IMR-90 (cell line): ENCODE measurements around the gene EMC1. TPM values are rescaled to one million over a fixed set of nuclear protein-coding genes. Genes with fewer than 3 reads are reported as not detected.
"Not testable (repeated sequence)": the region's sequence is repeated elsewhere in the genome, so short reads cannot be mapped to it uniquely, and the experiment has no call there.

ENCODE experiments used
- ATAC-seq: fragments of 200-7000 bp; cut with Tn5 transposase; 2 replicates; pipeline ENCODE4 v1.9.1; 2020; ENCODE audit warnings: low read depth, mild to moderate bottlenecking, moderate library complexity
- BruUV-seq: library from RNA; stranded (reverse); fragments of 400-500 nt; replicated peaks from 2 replicates; lab custom pipeline; 2021; lab: Mats Ljungman, UMichigan
- CTCF ChIA-PET: fragments of 300-600 bp; formaldehyde crosslinking; extraction: SDS; loops from one replicate; lab custom pipeline; 2021; ENCODE audit warnings: antibody characterized with exemption; lab: Yijun Ruan, JAX
- POLR2A ChIA-PET: fragments of 300-600 bp; sonication (Branson Sonifier 250); formaldehyde crosslinking; loops from one replicate; lab custom pipeline; 2022; ENCODE audit warnings: antibody characterized with exemption; ENCODE audit not compliant: unreplicated experiment; lab: Charles Lee
- DNase-seq: peaks from one replicate; pipeline ENCODE4 v3.0.0; 2013
- H2AFZ ChIP-seq: replicated peaks from 2 replicates; pipeline ENCODE3; 2013; ENCODE audit warnings: low read length, mild to moderate bottlenecking; ENCODE audit not compliant: poor library complexity
- H2AK5ac ChIP-seq: 2 replicates; pipeline ENCODE4 v1.6.1; 2013; ENCODE audit warnings: low read depth, low read length, inconsistent platforms
- H2AK9ac ChIP-seq: replicated peaks from 2 replicates; pipeline ENCODE3; 2013; ENCODE audit warnings: mild to moderate bottlenecking, low read depth, low read length, moderate library complexity; ENCODE audit not compliant: poor library complexity
- H2BK120ac ChIP-seq: 2 replicates; pipeline ENCODE4 v1.6.1; 2013; ENCODE audit warnings: low read depth, low read length, inconsistent platforms
- H2BK15ac ChIP-seq: 3 replicates; pipeline ENCODE4 v1.6.1; 2013; ENCODE audit warnings: low read depth, low read length, inconsistent platforms
- H2BK20ac ChIP-seq: 2 replicates; pipeline ENCODE4 v1.6.1; 2013; ENCODE audit warnings: low read depth, mild to moderate bottlenecking, inconsistent platforms, low read length, moderate library complexity
- H2BK5ac ChIP-seq: 2 replicates; pipeline ENCODE4 v1.6.1; 2013; ENCODE audit warnings: mild to moderate bottlenecking, low read depth, low read length, inconsistent platforms; ENCODE audit not compliant: poor library complexity, severe bottlenecking
- H3K14ac ChIP-seq: replicated peaks from 2 replicates; pipeline ENCODE4 v1.6.1; 2013; ENCODE audit warnings: low read depth, low read length, inconsistent platforms
- H3K18ac ChIP-seq: 2 replicates; pipeline ENCODE4 v1.6.1; 2013; ENCODE audit warnings: low read depth, low read length, control low read depth
- H3K23ac ChIP-seq: 2 replicates; pipeline ENCODE4 v1.6.1; 2013; ENCODE audit warnings: low read depth, low read length, inconsistent platforms
- H3K27ac ChIP-seq: 2 replicates; pipeline ENCODE4 v1.5.1; 2013; ENCODE audit warnings: mild to moderate bottlenecking, control low read depth, low read length; ENCODE audit not compliant: insufficient read depth
- H3K27me3 ChIP-seq: 2 replicates; pipeline ENCODE4 v1.6.1; 2013; ENCODE audit warnings: low read length; ENCODE audit not compliant: control insufficient read depth, insufficient read depth
- H3K36me3 ChIP-seq: 2 replicates; pipeline ENCODE4 v1.6.1; 2013; ENCODE audit warnings: low read length, mixed read lengths; ENCODE audit not compliant: control insufficient read depth, insufficient read depth
- H3K4ac ChIP-seq: 2 replicates; pipeline ENCODE4 v1.6.1; 2013; ENCODE audit warnings: low read depth, low read length, inconsistent platforms
- H3K4me1 ChIP-seq: 2 replicates; pipeline ENCODE4 v1.6.1; 2013; ENCODE audit warnings: low read length, mixed read lengths; ENCODE audit not compliant: control insufficient read depth, insufficient read depth
- H3K4me2 ChIP-seq: 2 replicates; pipeline ENCODE4 v1.6.1; 2013; ENCODE audit warnings: low read depth, mild to moderate bottlenecking, control low read depth, low read length, moderate library complexity
- H3K4me3 ChIP-seq: 2 replicates; pipeline ENCODE4 v1.5.1; 2013; ENCODE audit warnings: low read depth, mild to moderate bottlenecking, control low read depth, low read length, moderate library complexity; ENCODE audit not compliant: insufficient read depth
- H3K56ac ChIP-seq: 2 replicates; pipeline ENCODE4 v1.6.1; 2013; ENCODE audit warnings: low read length, inconsistent platforms; ENCODE audit not compliant: insufficient read depth; ENCODE audit errors: extremely low read depth
- H3K79me1 ChIP-seq, 2 experiments: 2 replicates each; pipeline ENCODE4 v1.6.1; 2013; ENCODE audit warnings: low read length in 2 of 2, inconsistent platforms in 1 of 2, low read depth in 1 of 2
- H3K9ac ChIP-seq: 2 replicates; pipeline ENCODE4 v1.6.1; 2013; ENCODE audit warnings: low read depth, low read length, control low read depth
- H3K9me1 ChIP-seq: 2 replicates; pipeline ENCODE4 v1.6.1; 2013; ENCODE audit warnings: low read length, inconsistent platforms; ENCODE audit not compliant: insufficient read depth
- H3K9me3 ChIP-seq: 2 replicates; pipeline ENCODE4 v1.6.1; 2013; ENCODE audit warnings: low read length; ENCODE audit not compliant: control insufficient read depth, insufficient read depth
- H4K20me1 ChIP-seq: 2 replicates; pipeline ENCODE4 v1.6.1; 2013; ENCODE audit warnings: low read length, inconsistent platforms; ENCODE audit not compliant: insufficient read depth
- H4K5ac ChIP-seq: 2 replicates; pipeline ENCODE4 v1.6.1; 2013; ENCODE audit warnings: mild to moderate bottlenecking, low read depth, low read length, control low read depth
- H4K8ac ChIP-seq, 2 experiments: 2 replicates each; pipeline ENCODE4 v1.6.1; 2013; ENCODE audit warnings: low read depth in 2 of 2, low read length in 2 of 2, control low read depth in 1 of 2, inconsistent platforms in 1 of 2
- H4K91ac ChIP-seq: 2 replicates; pipeline ENCODE4 v1.6.1; 2013; ENCODE audit warnings: low read depth, low read length, inconsistent platforms; ENCODE audit not compliant: insufficient read depth
- MAFK ChIP-seq: IDR thresholded peaks from 2 replicates; pipeline ENCODE4 v1.6.1; 2012; ENCODE audit warnings: low read depth, low read length, improper control_type of control experiment
- RAD21 ChIP-seq: IDR thresholded peaks from 2 replicates; pipeline ENCODE4 v1.6.1; 2012; ENCODE audit warnings: low read length, improper control_type of control experiment
- WGBS, 2 experiments: methylation state at CpG; one replicate each; pipeline versions ENCODE4 v1.1.5 to v1.1.7; 2013; ENCODE audit warnings: missing lambda C conversion rate in 2 of 2; ENCODE audit not compliant: insufficient read length in 1 of 2; ENCODE audit errors: extremely low coverage in 2 of 2; 5-methylcytosine and 5-hydroxymethylcytosine counted together
- dilution Hi-C: fragments of 300-500 bp; cut with HindIII; formaldehyde crosslinking; loops from one replicate; pipeline ENCODE4 v1.14.3; 2018; ENCODE audit warnings: low sequenced_read_pairs; ENCODE audit not compliant: unreplicated experiment
- in situ Hi-C: fragments of 300-500 bp; cut with MboI; formaldehyde crosslinking; loops from 3 replicates; pipeline ENCODE4 v1.14.3; 2019; ENCODE audit warnings: low sequenced_read_pairs, inconsistent platforms, mixed read lengths
- intact Hi-C: fragments of 100-400 bp; cut with micrococcal nuclease; formaldehyde crosslinking; loops from 2 replicates; pipeline ENCODE4 v1.10.0; 2022
- polyA plus RNA-seq, 3 experiments: library from polyadenylated mRNA; depleted of rRNA; stranded (reverse); fragments of >200 nt; gene quantifications; 2 replicates each; pipeline ENCODE4 v1.2.3, GENCODE V29; 2012; ENCODE audit warnings: low replicate concordance in 1 of 3
- total RNA-seq: library from RNA; depleted of rRNA; stranded (reverse); fragments of >200 nt; gene quantifications from 2 replicates; pipeline ENCODE4 v1.2.3, GENCODE V29; 2012

Gene EMC1
- total and polyA plus RNA-seq, 2 of the 4 experiments (the other 2 are of a cell fraction) = 65.4 to 114 TPM

- Histone ChIP-seq H3K9me1 (peaks cover 7% of the 10 kb centered on the region; the same call in 1 of the 2 replicates), H3K4me1 (peaks cover 11% of the 10 kb centered on the region; the same call in 1 of the 2 replicates), H2AK5ac (no peak overlapping the region), H3K4ac (no peak overlapping the region), H3K14ac (no peak overlapping the region), H2BK15ac (no peak overlapping the region), H3K79me1 (peaks cover 2 to 21% of the 10 kb centered on the region in 2 experiments; a peak in 3 of 4 replicates), H2BK5ac (no peak overlapping the region), H4K91ac (no peak overlapping the region), H4K5ac (no peak overlapping the region), H2AK9ac (no peak overlapping the region), H3K27me3 (no peaks in the 10 kb centered on the region), H4K8ac (no peak overlapping the region), H2BK120ac (no peak overlapping the region), H3K9ac (no peak overlapping the region), H3K56ac (no peak overlapping the region), H2BK20ac (no peak overlapping the region), H3K23ac (no peak overlapping the region), H3K27ac (no peak overlapping the region; the same call in 1 of the 2 replicates), H3K18ac (no peak overlapping the region), H4K20me1 (peaks cover 8% of the 10 kb centered on the region), H3K9me3 (no peaks in the 10 kb centered on the region), H3K4me3 (no peak overlapping the region), H3K36me3 (peaks cover 50% of the 10 kb centered on the region), H2AFZ (no peak overlapping the region), H3K4me2 (no peak overlapping the region; the same call in 1 of the 2 replicates)
- POLR2A ChIA-PET = no interaction called here
- intact Hi-C loops = loop anchor here (1.0 kb wide), 1 partner anchor 20 kb away; no protein-coding TSS in a partner anchor
- peak; percentile 68 for DNase-seq
- in situ Hi-C loops = no loop called here
- peak; percentile 89 for ATAC-seq
- dilution Hi-C loops = no loop called here
- TF ChIP-seq RAD21 = peak; percentile 11; the same call in 1 of the 2 replicates
- TF ChIP-seq MAFK = no peak
- BruUV-seq = no TSS peak
- CTCF ChIA-PET = interaction anchor here (1.0 kb wide), 1 partner anchor 68 kb away, joined by 3 read pairs; no protein-coding TSS in a partner anchor
Observed at GRCh38 chr1:19232524-19232846, 18.8 kb downstream of the EMC1 start.

- H3K4me3 ChIP-seq, H4K91ac ChIP-seq, H4K20me1 ChIP-seq, H3K9ac ChIP-seq, H3K4me2 ChIP-seq, H2BK120ac ChIP-seq, H3K4ac ChIP-seq, H2BK15ac ChIP-seq, H2AFZ ChIP-seq, DNase-seq, H3K23ac ChIP-seq, H3K56ac ChIP-seq, BruUV-seq, H4K8ac ChIP-seq, H2BK5ac ChIP-seq, H2AK9ac ChIP-seq, H2BK20ac ChIP-seq, H3K14ac ChIP-seq, H3K9me1 ChIP-seq, in situ Hi-C loops, H2AK5ac ChIP-seq, H3K18ac ChIP-seq, dilution Hi-C loops, H3K27me3 ChIP-seq, POLR2A ChIA-PET, H3K9me3 ChIP-seq, H4K5ac ChIP-seq: not testable (repeated sequence)
- 93% methylated on average over 3 of the region's 16 CpGs; no CpG with 5 or more reads in 1 of the 2 experiments for WGBS, 2 experiments
- peak overlapping the region; percentile 37; the same call in 1 of the 2 replicates for H3K27ac ChIP-seq
- CTCF ChIA-PET = interaction anchor here (1.0 kb wide), 1 partner anchor 67 kb away, joined by 3 read pairs; no protein-coding TSS in a partner anchor
- H3K79me1 ChIP-seq = peaks cover 7 to 21% of the 10 kb centered on the region in 2 experiments; a peak in 3 of 4 replicates
- H3K4me1 ChIP-seq = peaks cover 11% of the 10 kb centered on the region; the same call in 1 of the 2 replicates
- intact Hi-C loops = loop anchor here (1.0 kb wide), 1 partner anchor 20 kb away; no protein-coding TSS in a partner anchor
- H3K36me3 ChIP-seq = peaks cover 48% of the 10 kb centered on the region
- peak; percentile 84 for ATAC-seq
Observed at GRCh38 chr1:19231736-19232523, 19.4 kb downstream of the EMC1 start.
